SK-N-MC (cell line): Measurements from ENCODE around the gene GPS1.

ENCODE experiments used
- DNase-seq: peaks from one replicate; pipeline ENCODE4 v3.0.0-alpha.2; 2011; ENCODE audit warnings: low read depth, low spot score
- H3K27ac ChIP-seq: fragments of 200-600 bp; sonication (generic); 2 replicates; pipeline ENCODE4 v1.5.1; 2016; ENCODE audit warnings: mixed run types
- H3K36me3 ChIP-seq: fragments of 200-600 bp; sonication (generic); 2 replicates; pipeline ENCODE4 v1.6.1; 2017; ENCODE audit warnings: antibody characterized with exemption, low read length, mixed read lengths; ENCODE audit not compliant: insufficient read depth
- H3K4me3 ChIP-seq: fragments of 200-600 bp; sonication (generic); 2 replicates; pipeline ENCODE4 v1.5.1; 2016
- H3K9ac ChIP-seq: fragments of 200-600 bp; sonication (generic); 2 replicates; pipeline ENCODE4 v1.8.0; 2017; ENCODE audit warnings: mixed run types, mixed read lengths; ENCODE audit not compliant: insufficient read length
- H3K9me3 ChIP-seq: fragments of 200-600 bp; sonication (generic); 2 replicates; pipeline ENCODE4 v1.6.1; 2017; ENCODE audit warnings: low read depth, mild to moderate bottlenecking, antibody characterized with exemption, low read length, moderate library complexity, mixed read lengths
- EZH2 ChIP-seq: fragments of 200-600 bp; sonication (generic); IDR thresholded peaks from one replicate; pipeline ENCODE4 v1.6.1; 2017; ENCODE audit warnings: antibody characterized with exemption
- FOXP2 ChIP-seq: optimal IDR thresholded peaks from 2 replicates; pipeline ENCODE3; 2011; ENCODE audit warnings: mild to moderate bottlenecking, moderate library complexity; ENCODE audit not compliant: insufficient read depth; ENCODE audit errors: extremely low read length, control extremely low read depth
- POLR2AphosphoS5 ChIP-seq: IDR thresholded peaks from 2 replicates; pipeline ENCODE4 v1.6.1; 2012; ENCODE audit warnings: mild to moderate bottlenecking, low read depth, low read length, borderline replicate concordance

The GPS1 gene

DNA sequence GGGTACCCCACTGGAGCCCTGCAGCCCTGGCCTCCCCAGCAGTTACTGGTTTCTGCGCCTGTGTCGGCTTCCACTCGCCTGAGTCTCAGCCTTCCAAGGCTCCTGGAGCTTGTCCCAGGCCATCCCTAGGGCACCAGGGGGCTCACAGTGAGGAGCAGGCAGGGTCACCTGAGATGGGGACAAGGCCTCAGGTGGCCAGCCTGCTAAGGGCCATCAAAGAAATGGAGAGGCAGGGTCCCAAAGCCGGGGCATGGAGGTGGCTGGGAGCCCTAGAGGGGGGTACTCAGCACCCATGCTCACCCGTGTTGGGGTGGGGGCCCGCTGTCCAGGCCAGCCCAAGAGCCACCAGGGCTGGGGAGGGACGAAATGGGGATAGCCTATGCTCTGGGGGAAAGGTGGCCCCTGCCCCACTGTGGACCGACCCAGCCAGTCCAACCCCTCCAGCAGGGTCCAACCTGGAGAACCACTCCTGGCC lies 45.0 kb downstream of the GPS1 start:
- Histone ChIP-seq H3K36me3 (peaks cover 42% of the 10 kb centered on the region), H3K27ac (peak overlapping the region; percentile 92), H3K9ac (peak overlapping the region; percentile 97), H3K4me3 (peak overlapping the region; percentile 91), H3K9me3 (no peaks in the 10 kb centered on the region)
- no peak for DNase-seq
- TF ChIP-seq FOXP2 (no peak), EZH2 (no peak), POLR2AphosphoS5 (no peak; the same call in 1 of the 2 replicates)

DNA sequence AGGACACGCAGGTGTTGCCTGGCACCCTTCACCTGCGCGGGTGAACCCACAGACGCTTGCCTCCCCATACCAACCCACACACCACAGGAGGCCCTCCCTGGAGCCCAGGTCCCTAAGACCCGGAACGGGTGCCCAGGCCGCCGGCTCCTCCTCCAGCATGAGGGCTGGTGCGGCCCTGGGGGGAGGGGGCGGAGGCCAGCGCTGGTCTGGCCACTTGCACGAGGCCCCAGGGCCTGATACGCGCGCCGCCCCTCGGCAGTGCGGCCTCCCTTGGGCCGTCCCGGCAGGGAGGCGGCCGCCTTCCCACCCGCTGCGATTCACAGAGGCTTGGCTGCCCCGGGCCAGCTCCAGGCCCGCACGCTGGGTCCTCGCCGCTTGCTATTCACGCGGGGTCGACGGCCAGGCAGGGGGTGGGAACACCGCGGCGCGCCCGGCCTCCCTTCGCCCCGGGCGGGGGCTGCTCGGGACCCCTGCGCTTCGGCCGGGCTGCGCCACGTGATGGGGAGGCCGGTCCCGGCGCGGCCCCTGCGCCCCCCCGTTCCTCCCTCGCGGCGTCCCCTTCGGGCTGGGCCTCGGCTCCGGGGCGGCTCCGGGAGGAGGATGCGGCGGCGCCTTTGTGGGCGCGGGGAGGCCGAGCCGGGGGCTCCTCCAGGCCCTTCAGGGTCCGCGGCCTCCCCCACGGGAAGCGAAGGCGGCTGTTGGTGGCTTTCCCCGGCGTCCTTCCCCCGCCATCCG lies 45.7 kb downstream of the GPS1 start:
- peak overlapping the region; percentile 97 for H3K9ac ChIP-seq
- H3K9me3 ChIP-seq: no peaks in the 10 kb centered on the region
- TF ChIP-seq FOXP2: no peak
- no peak for TF ChIP-seq EZH2
- no peak for TF ChIP-seq POLR2AphosphoS5
- H3K36me3 ChIP-seq: peaks cover 36% of the 10 kb centered on the region
- no peak for DNase-seq
- H3K27ac ChIP-seq: peak overlapping the region; percentile 92
- peak overlapping the region; percentile 91 for H3K4me3 ChIP-seq

DNA sequence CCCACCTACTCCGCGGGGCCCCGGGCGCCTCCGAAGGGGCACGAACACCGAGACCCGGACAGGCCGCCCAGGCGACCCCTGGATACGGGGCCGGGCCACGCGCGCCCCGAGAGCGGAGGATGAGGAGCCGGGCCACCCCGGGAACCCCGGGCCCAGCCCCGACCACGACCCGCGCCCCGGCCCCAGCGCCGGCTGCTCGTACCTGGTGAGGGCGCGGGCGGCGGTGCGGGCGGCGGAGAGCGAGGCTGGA lies 46.1 kb downstream of the GPS1 start:
- DNase-seq: no peak
- peak overlapping the region; percentile 97 for H3K9ac ChIP-seq
- TF ChIP-seq FOXP2 (no peak), POLR2AphosphoS5 (no peak), EZH2 (no peak)

DNA sequence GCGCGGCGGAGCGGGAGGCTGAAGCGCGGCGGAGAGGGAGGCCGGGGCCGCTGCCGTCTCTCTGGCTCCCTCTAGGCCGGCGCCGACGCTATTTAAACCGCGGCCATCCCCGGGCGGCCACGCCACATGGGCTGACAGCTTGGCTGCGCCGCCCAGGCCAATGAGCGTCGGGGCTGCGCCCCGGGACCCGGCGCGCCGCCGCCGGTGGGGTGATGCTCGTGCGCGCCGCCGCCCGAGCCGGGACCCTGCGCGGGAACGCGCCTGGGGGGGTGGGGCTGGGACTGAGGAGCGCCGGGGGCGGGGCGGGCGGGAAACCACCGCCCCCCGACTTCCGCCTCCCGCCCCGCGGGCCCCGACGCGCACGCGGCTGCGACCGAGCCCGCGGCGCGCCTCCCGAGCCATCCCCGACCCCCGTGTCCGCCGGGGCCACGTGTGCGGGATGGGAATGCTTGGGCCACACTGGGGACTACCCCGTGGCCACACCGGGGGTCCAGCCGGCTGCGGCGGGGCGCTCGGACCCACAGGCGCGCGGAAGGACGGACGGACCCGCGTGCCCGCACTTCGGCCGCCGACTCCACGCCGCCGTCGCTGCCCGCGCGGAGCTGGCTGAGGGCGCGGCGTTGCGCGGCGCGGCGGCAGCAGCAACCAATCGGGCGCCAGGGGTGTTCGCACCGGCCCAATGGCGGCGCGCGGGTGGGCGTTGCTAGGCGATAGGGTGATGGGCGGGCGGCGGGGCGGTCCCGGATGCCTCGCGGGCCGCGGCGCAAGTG lies 46.7 kb downstream of the GPS1 start, which contains the start of gene FASN:
Gene FASN (minus strand): TSS at position 68 of the 770 bp plus-strand sequence. CDS start 1,791 bp downstream, outside the sequence.
- Histone ChIP-seq H3K27ac (peak within 1 kb of the TSS; percentile 96), H3K9ac (peak within 1 kb of the TSS; percentile 97), H3K36me3 (peaks cover 26% of the 10 kb centered on the region), H3K9me3 (no peaks in the 10 kb centered on the region), H3K4me3 (peak within 1 kb of the TSS; percentile 91)
- DNase-seq: no peak
- peak; percentile 88 for TF ChIP-seq POLR2AphosphoS5
- no peak for TF ChIP-seq FOXP2

More for the DNA sequence above, 46.1 kb downstream of the GPS1 start:
- H3K4me3 ChIP-seq: peak overlapping the region; percentile 91
- peak overlapping the region; percentile 92 for H3K27ac ChIP-seq
- H3K36me3 ChIP-seq: peaks cover 31% of the 10 kb centered on the region
- no peaks in the 10 kb centered on the region for H3K9me3 ChIP-seq

DNA sequence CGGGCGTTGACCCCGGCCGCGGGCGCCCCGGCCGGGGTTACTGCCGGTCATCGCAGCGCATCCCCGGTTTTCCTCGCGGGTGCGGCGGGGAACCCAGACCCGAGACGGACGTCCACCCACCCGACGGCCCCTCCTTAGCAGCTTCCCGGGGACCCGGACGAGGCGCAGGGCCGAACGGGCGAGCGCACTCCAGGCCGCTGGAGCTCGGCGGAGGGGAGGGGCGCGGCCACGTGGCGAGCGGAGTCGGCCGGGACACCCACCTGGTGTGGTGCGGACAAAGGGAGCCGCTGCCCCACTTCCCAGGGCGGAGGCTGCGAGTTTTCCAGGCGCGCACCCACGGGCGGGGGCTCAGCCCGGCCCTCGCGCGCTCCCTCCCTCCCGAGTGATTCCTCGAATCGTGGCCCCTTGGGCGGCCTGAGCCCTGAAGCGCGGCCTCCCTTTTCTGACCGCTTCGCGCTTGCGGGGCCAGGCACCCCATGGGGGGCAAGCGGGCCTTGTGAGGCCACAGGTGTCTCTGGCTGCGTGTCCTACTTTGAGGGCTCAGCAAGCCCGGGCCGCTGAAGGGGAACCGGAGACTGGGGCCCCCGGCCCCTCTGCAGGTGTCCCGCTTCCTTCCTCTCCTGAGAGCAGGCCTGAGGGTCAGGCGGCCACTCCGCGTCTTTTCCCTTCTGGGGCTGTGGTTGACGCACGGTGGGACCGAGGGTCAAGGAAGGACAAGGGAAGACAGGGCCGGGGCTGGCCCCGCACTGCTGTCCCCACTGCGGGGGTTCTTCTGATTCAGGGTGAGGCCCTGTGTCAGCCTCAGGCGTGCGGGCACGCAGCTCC lies 47.5 kb downstream of the GPS1 start:
- DNase-seq: no peak

DNA sequence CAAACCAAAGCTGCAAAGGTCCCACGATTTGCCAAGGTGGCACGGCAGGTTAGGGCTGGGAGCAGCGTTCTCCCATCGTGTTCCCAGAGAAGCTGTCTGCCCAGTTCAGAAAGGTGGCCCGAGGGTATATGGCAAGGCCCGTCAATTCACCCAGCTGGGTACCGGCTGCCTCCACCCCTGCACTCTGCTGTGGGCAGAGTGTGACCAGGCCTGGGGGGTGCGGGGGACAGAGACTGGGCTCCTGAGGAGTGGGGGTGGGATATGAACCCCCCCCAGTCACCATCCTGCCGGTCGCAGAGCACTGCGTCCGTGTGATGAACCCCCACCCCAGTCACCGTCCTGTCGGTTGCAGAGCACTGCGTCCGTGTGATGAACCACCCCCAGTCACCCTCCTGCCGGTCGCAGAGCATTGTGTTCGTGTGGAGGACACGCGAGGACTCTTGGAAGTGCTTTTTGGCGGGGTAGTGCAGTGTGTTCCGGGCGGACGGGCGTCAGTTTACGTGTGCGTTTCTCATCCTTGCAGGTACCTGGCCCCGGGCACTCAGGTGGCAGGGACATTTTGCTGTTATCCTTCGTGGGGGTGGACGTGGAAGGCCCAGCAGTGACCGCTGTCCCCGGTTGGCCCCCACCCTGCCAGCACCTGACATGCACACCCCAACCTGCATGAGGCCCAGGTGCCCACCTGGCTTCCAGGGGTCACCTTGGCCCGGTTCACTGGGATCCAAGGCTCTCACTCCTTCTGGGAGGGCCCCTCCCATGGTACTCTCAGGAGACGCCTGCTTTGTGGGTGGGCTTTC lies 49.0 kb downstream of the GPS1 start:
- DNase-seq: no peak
- Histone ChIP-seq H3K9ac (no peak overlapping the region), H3K4me3 (no peak overlapping the region), H3K27ac (no peak overlapping the region), H3K36me3 (peaks cover 8% of the 10 kb centered on the region; the same call in 1 of the 2 replicates), H3K9me3 (no peaks in the 10 kb centered on the region)
- TF ChIP-seq POLR2AphosphoS5 (peak; percentile 20; the same call in 1 of the 2 replicates), FOXP2 (no peak)

More for the DNA sequence above, 47.5 kb downstream of the GPS1 start:
- peak overlapping the region; percentile 91 for H3K4me3 ChIP-seq
- peak overlapping the region; percentile 96 for H3K27ac ChIP-seq
- peak overlapping the region; percentile 90 for H3K9ac ChIP-seq
- H3K36me3 ChIP-seq: peaks cover 19% of the 10 kb centered on the region
- H3K9me3 ChIP-seq: no peaks in the 10 kb centered on the region
- peak; percentile 10; the same call in 1 of the 2 replicates for TF ChIP-seq POLR2AphosphoS5
- no peak for TF ChIP-seq FOXP2

DNA sequence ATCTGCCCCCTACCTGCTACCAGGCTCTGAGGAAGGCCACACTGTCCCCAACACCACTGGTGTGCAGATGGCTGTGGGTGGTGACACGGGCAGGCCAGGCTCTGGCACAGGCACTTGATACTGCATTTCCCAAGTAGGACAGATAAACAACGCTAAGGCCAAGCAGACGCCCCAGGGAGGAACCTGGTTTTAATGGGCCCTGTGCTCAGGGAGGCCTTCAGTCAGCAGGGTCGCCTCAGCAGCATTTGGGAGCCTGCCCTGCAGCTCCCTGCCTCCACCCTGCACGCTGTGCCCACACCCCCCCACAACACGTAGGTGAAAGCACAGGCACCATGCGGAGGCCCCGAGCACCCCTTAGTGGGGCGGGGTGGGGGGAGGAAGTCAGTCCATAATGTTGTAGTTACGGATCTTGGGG lies 49.6 kb downstream of the GPS1 start:
- no peaks in the 10 kb centered on the region for H3K9me3 ChIP-seq
- peak overlapping the region; percentile 60 for H3K27ac ChIP-seq
- H3K4me3 ChIP-seq: no peak overlapping the region
- H3K36me3 ChIP-seq: peaks cover 2% of the 10 kb centered on the region; the same call in 1 of the 2 replicates
- no peak for DNase-seq
- H3K9ac ChIP-seq: no peak overlapping the region
- TF ChIP-seq POLR2AphosphoS5: no peak
- TF ChIP-seq FOXP2: no peak
- no peak for TF ChIP-seq EZH2
